GM12874 (cell line): ENCODE data around the gene ITGBL1.

Experiments
- CTCF ChIP-seq: IDR thresholded peaks from 2 replicates; pipeline ENCODE4 v1.5.1; 2011; ENCODE audit warnings: low read depth, mild to moderate bottlenecking, control low read depth, low read length, moderate library complexity; ENCODE audit not compliant: insufficient read depth

ITGBL1 gene

DNA sequence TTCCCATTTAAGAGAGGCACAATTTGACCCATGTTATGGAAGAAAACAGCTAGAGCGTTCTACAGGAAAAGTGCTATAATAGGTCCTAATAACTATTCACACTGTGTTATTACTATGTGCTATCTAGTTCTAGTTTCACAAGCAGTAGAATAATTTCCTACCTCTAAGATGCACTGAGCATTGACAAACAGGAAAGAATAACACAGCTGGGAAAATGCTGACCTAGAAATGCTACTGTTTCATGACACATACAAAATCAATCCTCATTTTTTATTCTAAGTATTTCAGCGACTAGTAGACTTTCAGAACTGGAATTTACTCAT lies 259.5 kb downstream of the ITGBL1 start:
- no peak for TF ChIP-seq CTCF

DNA sequence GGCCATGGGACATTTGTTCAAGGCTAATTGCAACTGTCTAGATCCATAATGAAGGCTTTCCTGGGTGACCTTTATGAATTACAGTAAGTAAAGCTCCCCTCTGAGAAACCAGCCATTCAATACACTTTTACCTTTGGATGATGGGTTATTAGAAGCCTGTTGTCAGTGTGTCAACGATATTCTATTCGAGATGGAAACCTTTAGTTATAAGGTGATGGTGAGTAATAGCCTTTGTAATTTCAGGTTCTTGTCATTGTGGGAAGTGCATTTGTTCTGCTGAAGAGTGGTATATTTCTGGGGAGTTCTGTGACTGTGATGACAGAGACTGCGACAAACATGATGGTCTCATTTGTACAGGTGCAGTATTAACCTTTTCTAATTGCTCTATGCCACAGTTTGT lies 261.7 kb downstream of the ITGBL1 start:
- TF ChIP-seq CTCF, result no peak

DNA sequence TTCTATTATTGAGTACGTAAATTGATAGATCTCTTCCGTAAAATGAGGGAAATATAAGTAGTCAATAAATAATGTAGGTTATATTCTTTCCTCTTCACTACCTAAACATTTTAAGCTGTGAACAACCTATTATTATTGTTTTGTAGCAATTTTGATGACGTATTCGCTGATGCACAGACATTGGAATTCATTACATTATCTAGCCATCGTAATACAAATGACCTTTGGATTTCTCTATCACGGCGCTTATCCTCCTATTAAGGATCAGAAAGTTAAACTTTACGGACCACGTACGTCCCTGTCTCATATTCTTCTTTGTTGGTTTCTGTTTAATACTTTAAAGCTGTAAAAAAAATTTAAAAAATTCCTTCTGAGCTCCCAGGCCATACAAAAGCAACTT lies 264.9 kb downstream of the ITGBL1 start:
- TF ChIP-seq CTCF, result no peak

DNA sequence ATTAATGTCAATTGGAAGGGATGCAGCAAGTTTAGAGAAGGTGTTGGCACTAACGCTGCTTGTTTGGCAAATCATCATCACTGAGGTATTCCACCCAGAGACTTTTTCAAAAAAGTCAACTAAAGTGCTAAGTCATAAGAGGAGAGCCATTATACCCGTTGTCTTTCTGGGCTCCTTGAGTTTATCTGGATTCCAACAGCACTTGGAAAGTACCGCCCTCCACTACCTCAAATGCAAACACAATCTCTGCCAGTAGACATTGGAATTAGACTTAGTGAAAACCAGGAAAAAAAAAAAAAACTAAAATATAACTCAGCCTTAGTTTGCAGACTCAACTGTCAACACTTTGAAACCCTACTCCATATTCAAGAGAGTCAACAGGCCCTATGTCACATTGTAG lies 266.0 kb downstream of the ITGBL1 start:
- no peak for TF ChIP-seq CTCF

DNA sequence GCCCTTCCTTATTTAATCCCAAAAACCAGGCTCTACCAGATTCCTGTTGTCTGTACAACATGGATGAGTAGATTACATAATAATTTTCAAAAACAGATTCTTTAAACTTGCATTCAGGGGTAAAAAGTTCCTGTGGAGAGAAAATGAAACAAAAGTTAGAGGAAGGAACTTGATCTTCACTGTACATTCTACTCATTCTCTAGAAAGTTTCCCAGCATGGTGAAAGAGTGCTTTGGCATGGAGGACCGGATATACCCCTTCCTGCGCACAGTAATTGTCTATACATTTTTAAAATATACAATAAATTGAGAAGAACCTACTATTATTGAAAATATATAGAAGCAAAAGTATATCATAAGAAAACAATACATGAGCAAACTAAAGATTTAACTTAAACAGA lies 274.2 kb downstream of the ITGBL1 start:
- no peak for TF ChIP-seq CTCF

DNA sequence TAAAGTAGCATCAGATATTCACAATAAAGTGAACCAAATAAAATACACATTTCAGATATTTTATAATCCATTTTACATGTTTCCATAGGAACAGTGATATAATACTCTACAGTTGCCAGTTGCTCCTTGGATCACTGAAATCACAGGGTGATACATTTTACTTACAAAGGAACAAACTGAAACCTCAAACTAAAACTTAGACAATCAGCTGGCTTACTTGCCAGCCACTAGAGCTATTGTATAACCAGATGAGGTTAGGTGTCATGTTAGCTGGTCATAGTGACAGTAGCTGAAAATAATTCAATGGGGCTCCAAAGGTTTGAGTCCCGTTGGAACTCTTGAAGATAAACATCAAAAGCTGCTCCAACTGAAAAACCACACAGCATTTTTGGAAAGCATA lies 274.6 kb downstream of the ITGBL1 start:
- no peak for TF ChIP-seq CTCF

- TF ChIP-seq CTCF, result no peak
These were observed 275.5 kb downstream of the ITGBL1 start for GRCh38 chr13:101728021-101728420.

DNA sequence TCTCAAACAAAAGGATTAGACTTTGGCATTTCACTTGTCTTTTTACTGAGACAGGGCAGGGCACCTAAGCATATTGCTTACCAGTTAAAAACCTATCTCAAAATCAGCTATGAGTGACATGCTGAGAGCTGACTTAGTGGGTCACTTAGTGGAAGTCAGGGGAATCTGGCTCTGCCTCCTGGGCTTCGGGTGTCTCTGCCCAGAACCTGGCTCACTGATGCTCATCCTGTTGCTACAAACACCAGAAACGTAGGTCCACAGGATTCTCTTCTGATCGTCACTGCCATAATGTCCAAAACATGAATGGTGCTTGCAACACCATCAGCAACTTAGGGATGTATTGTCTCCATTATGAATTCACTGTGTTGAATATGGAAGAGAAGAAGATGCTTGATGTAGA lies 276.1 kb downstream of the ITGBL1 start:
- no peak for TF ChIP-seq CTCF
